Measurements from ENCODE around the gene RNF186.

DNA sequence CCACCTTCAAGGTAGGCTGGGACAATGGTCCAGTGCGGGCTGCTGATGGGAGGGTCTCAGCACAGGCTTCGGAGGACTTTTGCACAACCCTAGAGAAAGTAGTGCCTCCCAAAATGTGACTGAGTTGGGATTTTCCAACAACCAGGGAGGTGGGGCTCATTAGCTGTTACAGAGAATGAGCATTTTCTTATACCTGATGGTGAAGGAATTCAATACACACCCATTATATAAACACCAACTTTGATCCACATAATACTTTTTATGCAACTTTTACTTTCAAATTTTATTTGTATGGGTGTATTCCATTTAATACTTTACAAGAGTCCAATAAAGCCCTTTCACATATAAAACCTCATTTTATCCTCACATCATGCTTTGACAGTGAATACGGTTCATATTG lies 31.3 kb upstream of the RNF186 start:
- TF ChIP-seq, protein P1, sequence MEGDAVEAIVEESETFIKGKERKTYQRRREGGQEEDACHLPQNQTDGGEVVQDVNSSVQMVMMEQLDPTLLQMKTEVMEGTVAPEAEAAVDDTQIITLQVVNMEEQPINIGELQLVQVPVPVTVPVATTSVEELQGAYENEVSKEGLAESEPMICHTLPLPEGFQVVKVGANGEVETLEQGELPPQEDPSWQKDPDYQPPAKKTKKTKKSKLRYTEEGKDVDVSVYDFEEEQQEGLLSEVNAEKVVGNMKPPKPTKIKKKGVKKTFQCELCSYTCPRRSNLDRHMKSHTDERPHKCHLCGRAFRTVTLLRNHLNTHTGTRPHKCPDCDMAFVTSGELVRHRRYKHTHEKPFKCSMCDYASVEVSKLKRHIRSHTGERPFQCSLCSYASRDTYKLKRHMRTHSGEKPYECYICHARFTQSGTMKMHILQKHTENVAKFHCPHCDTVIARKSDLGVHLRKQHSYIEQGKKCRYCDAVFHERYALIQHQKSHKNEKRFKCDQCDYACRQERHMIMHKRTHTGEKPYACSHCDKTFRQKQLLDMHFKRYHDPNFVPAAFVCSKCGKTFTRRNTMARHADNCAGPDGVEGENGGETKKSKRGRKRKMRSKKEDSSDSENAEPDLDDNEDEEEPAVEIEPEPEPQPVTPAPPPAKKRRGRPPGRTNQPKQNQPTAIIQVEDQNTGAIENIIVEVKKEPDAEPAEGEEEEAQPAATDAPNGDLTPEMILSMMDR (conservative IDR thresholded peaks at IDR 0.05; ENCODE audit: low read length), result no peak
- no peak for TF ChIP-seq EZH2phosphoT487 (IDR thresholded peaks at IDR 0.05; ENCODE audit: borderline replicate concordance)
